Inflammatory macrophage treated with lipopolysaccharide for 4 hours (primary cell): ENCODE results near the gene POLA2.
"Not testable (repeated sequence)": the region's sequence is repeated elsewhere in the genome, so short reads cannot be mapped to it uniquely, and the experiment has no call there.

ENCODE experiments used
- DNase-seq: peaks from one replicate; pipeline ENCODE4 v3.0.0-alpha.2; 2020

POLA2 gene

GRCh38 chr11:65242389-65242788, 19.4 kb upstream of the POLA2 start:
- no peak for DNase-seq

DNA sequence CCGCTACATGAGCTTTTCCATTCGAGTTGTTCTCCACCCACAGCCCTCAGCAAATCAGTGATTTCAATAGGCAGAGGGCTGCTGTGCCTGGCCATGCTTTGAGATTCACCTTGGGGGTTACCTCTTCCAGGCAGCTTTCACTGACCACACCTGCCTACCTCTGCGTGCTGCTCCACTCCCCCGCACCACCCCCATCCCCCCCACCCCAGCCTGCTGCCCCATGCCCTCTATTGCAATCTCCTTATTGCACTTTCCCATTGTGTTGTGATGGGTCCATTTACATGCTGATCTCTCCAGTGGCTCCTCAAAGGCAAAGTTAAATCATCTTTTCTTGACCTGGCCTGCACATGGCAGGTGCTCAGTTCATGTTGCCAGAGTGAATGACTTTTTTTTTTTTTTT, 18.0 kb upstream of the POLA2 start:
- no peak for DNase-seq

GRCh38 chr11:65245046-65245445, 16.7 kb upstream of the POLA2 start:
- DNase-seq = not testable (repeated sequence)

- DNase-seq = no peak
Observed at GRCh38 chr11:65246506-65246905, 15.3 kb upstream of the POLA2 start.

GRCh38 chr11:65248184-65248710, 13.5 kb upstream of the POLA2 start:
- not testable (repeated sequence) for DNase-seq

- DNase-seq = no peak
Observed at GRCh38 chr11:65251476-65251875, 10.3 kb upstream of the POLA2 start.

- no peak for DNase-seq
Observed at GRCh38 chr11:65254724-65255123, 7.0 kb upstream of the POLA2 start.

- no peak for DNase-seq
Observed at GRCh38 chr11:65258988-65259387, 2.8 kb upstream of the POLA2 start.

DNA sequence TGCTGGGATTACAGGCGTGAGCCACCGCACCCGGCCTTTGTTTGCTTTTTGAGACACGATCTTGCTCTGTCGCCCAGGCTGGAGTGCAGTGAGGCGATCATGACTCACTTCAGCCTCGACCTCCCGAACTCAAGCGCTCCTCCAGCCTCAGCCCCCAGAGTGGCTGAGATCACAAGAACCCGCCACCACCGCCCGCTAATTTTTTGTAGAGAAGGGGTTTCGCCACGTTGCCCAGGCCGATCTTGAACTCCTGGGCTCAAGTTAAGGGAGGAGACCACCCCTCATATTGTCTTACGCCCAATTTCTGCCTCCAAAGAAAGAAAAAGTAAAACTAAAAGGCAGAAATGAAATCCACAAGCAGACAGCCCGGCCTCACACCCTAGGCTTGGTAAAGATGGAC, 1.5 kb upstream of the POLA2 start:
- no peak for DNase-seq

- DNase-seq = no peak
Observed at GRCh38 chr11:65260756-65261590, 789 bp upstream of the POLA2 start.

- DNase-seq = peak; percentile 83
Observed at GRCh38 chr11:65262381-65262680, 569 bp downstream of the POLA2 start.

GRCh38 chr11:65262776-65263175, 1.0 kb downstream of the POLA2 start:
- peak; percentile 24 for DNase-seq

- not testable (repeated sequence) for DNase-seq
Observed at GRCh38 chr11:65264747-65265146, 3.0 kb downstream of the POLA2 start.

GRCh38 chr11:65266210-65266609, 4.4 kb downstream of the POLA2 start:
- no peak for DNase-seq

DNA sequence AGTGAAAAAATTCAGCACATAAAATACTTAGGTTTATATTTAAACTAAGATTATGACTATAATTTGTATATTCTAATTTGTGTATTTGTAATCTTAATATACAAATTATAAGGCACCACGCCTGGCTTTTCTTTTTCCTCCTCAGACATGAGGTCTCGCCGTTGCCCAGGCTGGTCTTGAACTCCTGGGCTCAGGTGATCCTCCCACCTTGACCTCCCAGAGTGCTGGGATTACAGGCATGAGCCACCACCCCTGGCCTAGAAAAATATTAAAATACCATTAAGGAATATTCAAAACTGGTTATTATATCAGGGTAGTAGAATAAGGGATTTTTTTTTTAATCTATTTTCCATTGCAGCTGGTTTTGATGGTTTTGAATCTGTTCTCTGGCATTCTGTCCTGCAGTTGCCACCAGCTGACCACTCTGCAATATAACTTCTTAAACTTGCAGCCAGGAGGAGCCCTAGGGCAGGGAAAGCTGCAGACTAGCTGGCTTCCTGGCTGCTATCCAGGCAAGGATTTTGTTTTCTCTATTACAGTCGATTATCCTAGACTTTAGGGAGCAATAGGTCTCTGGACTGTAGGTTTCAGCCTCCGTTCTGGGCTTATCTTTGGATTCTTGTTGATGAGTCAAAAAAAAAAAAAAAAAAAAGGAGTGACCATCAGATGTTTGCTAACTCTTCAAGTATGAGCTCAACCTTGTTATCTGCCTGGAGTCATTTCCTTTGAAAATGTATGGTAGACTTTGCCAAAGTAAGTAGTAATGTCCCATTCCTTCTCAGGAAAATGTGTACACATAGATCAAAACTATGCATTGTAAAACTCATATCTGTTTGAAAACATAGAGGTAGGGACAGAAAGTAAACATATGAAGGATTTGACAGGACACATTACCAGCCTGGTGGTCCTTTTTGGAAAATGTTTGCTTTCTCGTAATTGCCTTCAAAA, 13.2 kb downstream of the POLA2 start:
- peak; percentile 75 for DNase-seq

GRCh38 chr11:65275906-65276305, 14.1 kb downstream of the POLA2 start:
- DNase-seq = no peak

- DNase-seq = no peak
Observed at GRCh38 chr11:65277631-65278277, 16.0 kb downstream of the POLA2 start.

DNA sequence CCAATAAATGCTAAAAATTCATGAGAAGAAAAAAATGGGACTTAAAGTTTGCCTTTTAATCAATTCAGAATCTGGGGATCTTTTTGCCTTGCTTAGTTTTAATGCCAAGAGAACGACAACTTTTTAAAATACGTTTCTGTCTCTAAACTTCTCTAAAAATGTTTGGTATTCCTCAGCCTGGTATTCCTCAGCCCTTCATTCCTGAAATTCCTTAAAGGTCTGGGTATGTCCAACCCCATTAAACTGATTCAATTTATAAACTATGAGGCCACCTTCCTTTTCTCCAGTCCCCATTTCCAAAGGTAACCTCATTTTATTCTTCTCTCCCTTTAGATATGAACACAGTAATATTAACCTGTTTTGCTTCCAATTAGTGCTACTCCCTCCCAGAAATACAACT, 16.6 kb downstream of the POLA2 start:
- DNase-seq = no peak

- DNase-seq = no peak
Observed at GRCh38 chr11:65279279-65279678, 17.5 kb downstream of the POLA2 start.

DNA sequence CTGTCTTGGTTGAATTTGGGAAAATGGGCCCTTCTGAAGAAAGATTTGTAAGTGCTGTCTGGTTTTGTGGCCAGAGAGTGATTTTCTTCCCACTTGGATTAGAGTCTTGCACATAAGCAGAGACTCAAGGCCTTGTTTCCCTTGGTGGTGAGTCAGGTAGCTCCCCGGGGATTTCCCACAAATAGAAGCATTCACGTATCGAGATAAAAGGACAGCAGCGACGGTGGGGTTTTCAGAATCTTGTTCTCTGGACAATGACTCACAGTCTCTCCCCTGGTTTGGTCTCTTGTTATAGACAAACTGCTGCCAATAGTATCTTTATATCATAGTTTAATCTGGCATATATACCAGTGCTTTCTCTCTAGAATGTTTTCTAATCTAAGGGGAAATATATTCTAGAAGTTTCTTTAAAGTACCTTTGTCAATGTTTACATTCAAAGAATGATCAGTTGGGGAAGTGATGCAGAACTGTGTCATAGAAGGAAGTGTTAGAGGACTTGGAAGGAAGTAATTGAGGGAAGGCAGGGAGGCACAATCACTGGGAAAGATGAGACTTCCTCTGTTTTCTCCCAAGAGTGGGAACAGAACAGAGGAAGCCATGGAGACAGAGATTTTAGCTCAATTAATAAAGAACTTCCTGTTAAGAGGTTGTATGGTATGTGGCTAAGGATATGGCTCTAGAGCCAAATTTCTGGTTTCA, 18.1 kb downstream of the POLA2 start:
- DNase-seq = peak; percentile 86

- no peak for DNase-seq
Observed at GRCh38 chr11:65280646-65281045, 18.9 kb downstream of the POLA2 start.

GRCh38 chr11:65286686-65287085, 24.9 kb downstream of the POLA2 start:
- DNase-seq = no peak

DNA sequence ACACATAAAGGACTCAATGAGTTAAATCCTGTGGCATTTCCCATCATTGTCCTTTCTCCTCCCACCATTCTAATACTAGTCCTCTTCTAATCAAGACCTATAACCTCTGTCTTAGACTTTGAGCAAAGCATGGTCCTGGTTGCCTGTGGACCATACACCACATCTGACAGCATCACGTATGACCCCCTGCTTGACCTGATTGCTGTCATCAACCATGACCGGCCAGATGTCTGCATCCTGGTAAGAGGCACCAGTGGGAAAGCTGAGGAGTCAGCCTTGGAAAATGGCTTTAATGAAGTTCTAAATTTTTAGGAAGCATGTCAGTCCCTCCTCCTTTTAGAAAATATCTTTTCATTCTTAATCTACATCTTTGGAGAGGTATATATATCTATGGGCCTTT, 25.8 kb downstream of the POLA2 start:
- DNase-seq = no peak
